ENCODE measurements around the gene C11orf52.
A peak's percentile ranks its signal among the peaks of the same experiment; 100 is the strongest.
"Not testable (repeated sequence)": the region's sequence is repeated elsewhere in the genome, so short reads cannot be mapped to it uniquely, and the experiment has no call there.

Gene C11orf52

GRCh38 chr11:111913031-111913861 lies 5.5 kb upstream of the C11orf52 start:
- no peak for DNase-seq (ENCODE audit: low spot score)

DNA sequence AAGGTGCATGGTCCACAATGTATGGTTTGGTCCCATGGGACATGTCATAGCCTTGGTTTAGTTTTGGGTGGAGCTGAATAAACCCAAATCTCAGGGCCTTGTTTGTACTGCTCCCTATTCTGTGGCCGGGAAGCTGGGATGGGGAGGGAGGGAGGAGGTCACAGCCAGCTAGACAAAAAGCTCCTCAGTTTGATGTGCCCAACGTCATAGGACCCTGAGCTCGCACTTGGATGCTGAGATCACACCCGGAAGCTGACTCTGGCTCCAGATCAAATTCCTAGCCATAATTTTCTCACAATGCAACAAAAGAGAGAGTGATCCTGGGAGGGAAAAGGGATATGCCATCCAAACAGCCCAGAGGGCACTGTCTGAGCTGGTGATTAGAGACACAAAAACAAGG lies 4.7 kb upstream of the C11orf52 start:
- DNase-seq (ENCODE audit: low spot score) = no peak

DNA sequence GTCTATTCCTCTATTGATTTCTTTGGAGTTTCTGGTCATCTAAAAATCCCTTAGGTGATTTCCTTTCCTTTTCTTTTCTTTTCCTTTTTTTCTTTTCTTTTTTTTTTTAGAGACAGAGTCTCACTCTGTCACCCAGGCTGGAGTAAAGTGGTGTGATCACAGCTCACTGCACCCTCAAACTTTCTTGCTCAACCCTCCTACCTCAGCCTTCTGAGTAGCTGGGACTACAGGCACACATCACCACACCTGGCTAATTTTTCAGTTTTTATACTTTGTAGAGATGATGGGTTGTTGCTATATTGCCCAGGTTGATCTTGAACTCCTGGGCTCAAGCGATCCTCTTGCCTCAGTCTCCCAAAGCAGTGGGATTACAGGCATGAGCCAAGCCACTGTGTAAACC lies 1.9 kb upstream of the C11orf52 start:
- no peak for DNase-seq (ENCODE audit: low spot score)

DNA sequence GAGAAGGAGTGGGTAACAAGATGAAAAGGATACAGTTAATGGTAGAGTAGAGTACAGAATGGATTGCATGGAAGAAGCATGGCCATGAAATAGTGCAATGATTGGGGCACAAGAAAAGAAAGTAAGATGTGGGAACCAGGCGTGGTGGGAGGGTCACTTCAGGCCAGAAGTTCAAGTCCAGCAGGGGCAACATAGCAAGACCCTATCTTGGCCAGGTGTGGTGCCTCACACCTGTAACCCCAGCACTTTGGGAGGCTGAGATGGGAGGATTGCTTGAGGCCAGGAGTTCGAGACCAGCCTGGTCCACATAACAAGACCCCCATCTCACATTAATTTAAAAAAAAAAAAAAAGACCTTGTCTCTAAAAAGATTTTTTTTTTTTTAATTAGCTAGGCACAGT lies 1.4 kb upstream of the C11orf52 start:
- DNase-seq (ENCODE audit: low spot score) = no peak

DNA sequence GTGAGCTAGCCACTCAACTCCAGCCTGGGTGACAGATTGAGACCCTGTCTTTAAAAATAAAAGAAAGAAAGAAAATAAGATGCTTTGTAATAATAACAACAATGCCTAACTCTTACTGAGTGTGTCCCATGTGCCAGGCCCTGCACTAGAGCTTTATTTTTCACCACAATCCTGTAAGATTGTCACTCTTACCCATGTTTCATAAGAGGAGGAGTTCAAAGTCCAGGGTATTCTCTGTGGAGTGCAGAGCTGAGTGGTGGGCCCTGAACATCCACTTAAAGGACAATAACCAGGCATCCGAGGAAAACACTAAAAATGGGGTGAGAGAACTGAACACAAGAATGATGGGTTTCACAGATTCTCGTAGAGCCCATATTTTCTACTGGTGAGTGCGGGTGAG lies 925 bp upstream of the C11orf52 start:
- no peak for DNase-seq (ENCODE audit: low spot score)

- no peak for DNase-seq (ENCODE audit: low spot score)
Measured at GRCh38 chr11:111920908-111921307, 2.2 kb downstream of the C11orf52 start.

GRCh38 chr11:111921541-111922230 lies 3.0 kb downstream of the C11orf52 start:
- DNase-seq (ENCODE audit: low spot score) = no peak

DNA sequence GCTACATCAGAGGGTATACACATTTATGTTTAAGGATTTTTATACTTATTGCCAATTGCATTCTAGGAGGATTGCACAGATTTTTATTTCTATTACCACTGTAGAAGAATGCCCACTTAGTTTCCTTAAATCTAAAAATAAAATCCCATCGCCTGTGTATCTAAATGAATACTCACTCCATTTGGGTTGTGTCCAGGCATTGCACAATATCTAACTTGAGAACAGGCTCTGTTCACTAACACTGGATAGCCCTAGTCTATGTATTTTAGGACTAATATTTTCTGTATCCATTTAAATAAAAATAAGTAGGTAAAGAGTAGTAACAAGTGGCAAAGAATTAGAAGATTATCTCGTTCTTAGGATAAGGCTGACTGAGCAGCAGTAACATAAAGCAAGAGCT lies 4.1 kb downstream of the C11orf52 start:
- no peak for DNase-seq (ENCODE audit: low spot score)

- DNase-seq (ENCODE audit: low spot score) = no peak
Measured at GRCh38 chr11:111923351-111923788, 4.7 kb downstream of the C11orf52 start.

- no peak for DNase-seq (ENCODE audit: low spot score)
Measured at GRCh38 chr11:111923951-111924350, 5.2 kb downstream of the C11orf52 start.

GRCh38 chr11:111925953-111926352 lies 7.2 kb downstream of the C11orf52 start:
- no peak for DNase-seq (ENCODE audit: low spot score)

DNA sequence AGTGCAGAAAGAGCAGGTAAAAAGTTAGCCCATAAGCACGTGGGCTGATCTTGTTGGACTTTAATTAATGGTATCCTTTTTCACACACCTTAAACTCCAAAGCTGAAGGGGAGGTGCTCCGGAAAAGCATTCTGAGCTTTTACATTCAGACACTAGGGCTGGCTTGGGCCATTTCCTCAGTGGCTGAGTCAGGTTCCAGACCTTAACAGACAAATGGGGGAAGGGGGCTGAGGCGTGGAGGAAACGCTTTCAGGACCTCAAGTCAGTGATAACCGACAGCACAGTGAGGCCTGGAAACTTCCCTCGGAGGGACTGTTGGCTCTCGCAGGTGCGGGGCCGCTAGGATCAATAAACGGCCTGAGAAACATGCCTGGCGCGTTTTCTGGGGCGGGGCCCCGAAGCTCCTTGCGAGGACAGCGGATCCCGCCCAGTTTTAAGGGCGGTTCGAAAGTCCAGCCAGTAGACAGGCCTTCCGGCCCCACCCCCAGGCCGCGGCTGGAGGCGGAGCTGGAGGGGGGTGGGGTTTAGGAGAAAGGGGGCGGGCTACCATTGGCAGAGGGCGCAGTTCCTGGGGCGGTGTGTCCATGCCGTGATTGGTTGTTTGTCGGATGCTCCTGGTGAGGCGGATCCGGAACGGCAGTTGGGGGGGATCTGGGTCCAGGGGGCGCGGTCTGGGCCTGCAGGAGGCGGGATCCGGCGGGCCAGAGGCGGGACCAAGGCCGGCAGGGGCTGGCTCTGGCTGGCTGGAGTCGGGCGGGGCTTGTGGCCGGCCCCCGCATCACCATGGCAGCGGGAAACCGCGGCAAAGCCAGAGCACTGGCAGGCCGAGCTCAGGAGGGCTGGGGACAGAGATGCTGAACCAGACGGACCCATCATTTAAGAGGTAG lies 8.0 kb downstream of the C11orf52 start:
- DNase-seq (ENCODE audit: low spot score) = peak; percentile 94

GRCh38 chr11:111930472-111930871 lies 11.8 kb downstream of the C11orf52 start:
- no peak for DNase-seq (ENCODE audit: low spot score)

DNA sequence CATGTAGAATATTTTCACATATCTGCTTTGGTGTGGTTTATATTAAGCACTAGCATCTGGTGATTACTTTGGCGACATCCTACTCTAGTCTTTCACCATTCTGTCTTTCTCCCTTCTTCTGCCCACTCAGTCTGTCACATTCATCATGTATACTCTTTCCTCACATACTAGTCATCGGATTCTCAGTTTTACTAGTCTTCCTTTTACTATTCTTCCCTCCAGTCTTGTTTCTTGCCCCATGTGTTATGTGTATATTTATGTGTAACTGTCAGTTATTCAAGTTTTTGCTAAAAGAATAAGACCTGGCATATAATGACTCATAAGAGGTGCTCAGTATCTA lies 13.9 kb downstream of the C11orf52 start:
- no peak for DNase-seq (ENCODE audit: low spot score)

GRCh38 chr11:111933176-111933575 lies 14.5 kb downstream of the C11orf52 start:
- not testable (repeated sequence) for DNase-seq (ENCODE audit: low spot score)

- no peak for DNase-seq (ENCODE audit: low spot score)
Measured at GRCh38 chr11:111933872-111934271, 15.2 kb downstream of the C11orf52 start.

DNA sequence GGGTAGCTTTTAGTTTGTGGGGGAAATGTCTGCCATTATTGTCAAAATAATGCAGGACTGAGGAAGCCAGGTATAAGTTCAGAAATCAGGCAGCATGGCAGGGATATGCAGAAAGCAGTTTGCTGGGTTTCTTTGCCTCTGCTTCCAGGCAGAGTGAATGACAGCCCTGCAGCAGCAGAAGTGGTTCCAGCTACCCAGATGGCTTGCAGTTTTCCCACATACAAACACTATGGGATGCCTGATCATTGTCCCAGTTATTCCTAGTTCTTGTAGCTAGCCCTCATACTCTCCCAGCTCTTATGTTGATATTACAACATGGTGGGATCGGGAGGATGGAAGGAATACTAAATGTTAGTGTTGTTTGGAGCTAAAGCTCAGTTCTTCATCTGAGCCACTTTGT lies 15.6 kb downstream of the C11orf52 start:
- DNase-seq (ENCODE audit: low spot score) = no peak

DNA sequence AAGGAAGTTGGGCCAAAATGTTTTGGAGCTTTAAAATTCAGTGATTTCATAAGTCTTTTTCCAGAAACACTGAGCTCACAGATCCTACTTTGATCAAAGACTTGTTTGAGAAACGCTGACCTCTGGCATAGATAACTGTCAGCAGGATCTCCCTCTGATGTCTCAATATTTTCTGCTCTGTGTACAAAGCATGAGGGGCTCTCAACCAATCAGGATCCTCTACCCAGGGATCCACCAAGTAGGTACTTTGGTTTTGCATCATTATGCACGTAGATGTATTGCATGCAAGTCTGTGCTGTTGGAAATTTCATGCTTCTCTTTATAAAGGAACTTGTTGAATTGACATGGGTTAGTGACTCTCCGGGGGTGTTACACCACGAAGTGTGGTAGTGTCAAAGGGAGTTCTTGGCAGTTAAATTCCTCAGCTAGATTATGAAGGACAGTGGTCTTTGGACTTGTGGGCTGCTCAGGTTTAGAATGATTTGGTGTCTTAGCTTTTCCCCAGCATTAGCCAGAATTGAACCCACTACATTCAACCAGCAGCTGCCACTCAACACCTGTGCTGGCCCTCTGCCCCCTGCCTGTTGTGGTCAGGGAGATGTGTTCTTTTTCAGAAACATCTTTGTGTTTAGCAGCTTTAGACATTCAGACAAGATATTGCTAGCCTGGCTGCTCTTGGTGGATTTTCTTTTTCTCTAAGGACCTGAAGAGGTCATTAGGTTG lies 16.8 kb downstream of the C11orf52 start:
- no peak for DNase-seq (ENCODE audit: low spot score)

- DNase-seq (ENCODE audit: low spot score) = no peak
Measured at GRCh38 chr11:111936040-111936540, 17.4 kb downstream of the C11orf52 start.

GRCh38 chr11:111937461-111937769 lies 18.7 kb downstream of the C11orf52 start:
- DNase-seq (ENCODE audit: low spot score) = no peak

- DNase-seq (ENCODE audit: low spot score) = no peak
Measured at GRCh38 chr11:111937844-111938243, 19.1 kb downstream of the C11orf52 start.

- DNase-seq (ENCODE audit: low spot score) = peak; percentile 70
Measured at GRCh38 chr11:111938687-111939160, 20.0 kb downstream of the C11orf52 start.
